MCF 10A (cell line): ENCODE measurements around the gene RACGAP1. TPM values are rescaled to one million over a fixed set of nuclear protein-coding genes. Genes with fewer than 3 reads are reported as not detected.

ENCODE experiments used
- BruUV-seq: library from RNA; stranded (reverse); fragments of 400-500 nt; replicated peaks from 2 replicates; lab custom pipeline; 2021; lab: Mats Ljungman, UMichigan
- CTCF ChIA-PET: fragments of 300-600 bp; sonication (Branson Sonifier 250); formaldehyde crosslinking; extraction: SDS; loops from one replicate; lab custom pipeline; 2021; ENCODE audit warnings: antibody characterized with exemption, inconsistent platforms; lab: Yijun Ruan, JAX
- POLR2A ChIA-PET: fragments of 300-600, 350-650 bp; sonication (Branson Sonifier 250); formaldehyde crosslinking; extraction: SDS; loops from one replicate; lab custom pipeline; 2020; ENCODE audit warnings: antibody characterized with exemption, inconsistent platforms; lab: Yijun Ruan, JAX
- DNase-seq: peaks from one replicate; pipeline ENCODE4 v3.0.0-alpha.2; 2018; ENCODE audit not compliant: unreplicated experiment
- H3K27ac Mint-ChIP-seq: one replicate; pipeline ENCODE4 v1.8.0; 2022; ENCODE audit warnings: mild to moderate bottlenecking, low read depth, mixed read lengths; ENCODE audit not compliant: unreplicated experiment
- H3K27me3 Mint-ChIP-seq: one replicate; pipeline ENCODE4 v1.8.0; 2022; ENCODE audit warnings: mixed read lengths; ENCODE audit not compliant: insufficient read depth, unreplicated experiment
- H3K36me3 Mint-ChIP-seq: one replicate; pipeline ENCODE4 v1.8.0; 2022; ENCODE audit warnings: mild to moderate bottlenecking, moderate library complexity, mixed read lengths; ENCODE audit not compliant: insufficient read depth, unreplicated experiment
- H3K4me1 Mint-ChIP-seq: one replicate; pipeline ENCODE4 v1.8.0; 2022; ENCODE audit warnings: mixed read lengths; ENCODE audit not compliant: insufficient read depth, unreplicated experiment
- H3K4me3 Mint-ChIP-seq: one replicate; pipeline ENCODE4 v1.8.0; 2022; ENCODE audit warnings: mild to moderate bottlenecking, moderate library complexity, mixed read lengths; ENCODE audit not compliant: unreplicated experiment
- H3K9me3 Mint-ChIP-seq: one replicate; pipeline ENCODE4 v1.8.0; 2022; ENCODE audit warnings: mixed read lengths; ENCODE audit not compliant: unreplicated experiment
- intact Hi-C: fragments of 100-400 bp; cut with micrococcal nuclease; formaldehyde crosslinking; loops from 2 replicates; pipeline ENCODE4 v1.14.1; 2022
- total RNA-seq: library from RNA; stranded (reverse); gene quantifications from 2 replicates; pipeline ENCODE4 v1.2.3, GENCODE V29; 2022
- TF ChIP-seq, protein P1 (sequence below): fragments of 200-600 bp; IDR thresholded peaks from one replicate; pipeline ENCODE4 v1.8.0; 2022; ENCODE audit warnings: antibody characterized with exemption, mild to moderate bottlenecking; ENCODE audit not compliant: unreplicated experiment

Gene RACGAP1
- total RNA-seq, 1 experiment from 2014 or later = 67.9 TPM

DNA sequence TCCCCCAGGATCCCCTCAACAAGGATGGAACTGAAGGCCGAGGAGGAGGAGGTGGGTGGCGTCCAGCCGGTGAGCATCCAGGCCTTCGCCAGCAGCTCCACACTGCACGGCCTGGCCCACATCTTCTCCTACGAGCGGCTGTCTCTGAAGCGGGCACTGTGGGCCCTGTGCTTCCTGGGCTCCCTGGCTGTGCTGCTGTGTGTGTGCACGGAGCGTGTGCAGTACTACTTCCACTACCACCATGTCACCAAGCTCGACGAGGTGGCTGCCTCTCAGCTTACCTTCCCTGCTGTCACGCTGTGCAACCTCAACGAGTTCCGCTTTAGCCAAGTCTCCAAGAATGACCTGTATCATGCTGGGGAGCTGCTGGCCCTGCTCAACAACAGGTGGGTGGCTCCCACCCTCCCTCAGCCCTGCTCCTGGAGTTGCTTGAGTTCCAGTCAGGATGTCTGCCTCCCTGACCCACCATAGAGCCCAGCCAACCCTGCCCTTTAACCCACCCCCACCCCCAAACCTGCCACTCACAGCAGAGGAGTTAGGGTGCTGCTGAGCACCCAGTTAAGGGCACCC, 33.5 kb upstream of the RACGAP1 start:
- peaks cover 14% of the 10 kb centered on the region for H3K27me3 Mint-ChIP-seq
- no peaks in the 10 kb centered on the region for H3K9me3 Mint-ChIP-seq
- ChIA-PET POLR2A (interaction anchor here (0.6 to 1.1 kb wide), 4 partner anchors 10 to 93 kb away, joined by 3 to 4 read pairs (median 3); no protein-coding TSS in a partner anchor), CTCF (interaction anchor here (0.6 to 2.3 kb wide), 9 partner anchors 9 to 1974 kb away, joined by 3 to 14 read pairs (median 5); no protein-coding TSS in a partner anchor)
- H3K4me1 Mint-ChIP-seq = peaks cover 23% of the 10 kb centered on the region
- DNase-seq = no peak
- intact Hi-C loops = loop anchor here (5.0 kb wide), 1 partner anchor 282 kb away; no protein-coding TSS in a partner anchor
- TF ChIP-seq, protein P1, sequence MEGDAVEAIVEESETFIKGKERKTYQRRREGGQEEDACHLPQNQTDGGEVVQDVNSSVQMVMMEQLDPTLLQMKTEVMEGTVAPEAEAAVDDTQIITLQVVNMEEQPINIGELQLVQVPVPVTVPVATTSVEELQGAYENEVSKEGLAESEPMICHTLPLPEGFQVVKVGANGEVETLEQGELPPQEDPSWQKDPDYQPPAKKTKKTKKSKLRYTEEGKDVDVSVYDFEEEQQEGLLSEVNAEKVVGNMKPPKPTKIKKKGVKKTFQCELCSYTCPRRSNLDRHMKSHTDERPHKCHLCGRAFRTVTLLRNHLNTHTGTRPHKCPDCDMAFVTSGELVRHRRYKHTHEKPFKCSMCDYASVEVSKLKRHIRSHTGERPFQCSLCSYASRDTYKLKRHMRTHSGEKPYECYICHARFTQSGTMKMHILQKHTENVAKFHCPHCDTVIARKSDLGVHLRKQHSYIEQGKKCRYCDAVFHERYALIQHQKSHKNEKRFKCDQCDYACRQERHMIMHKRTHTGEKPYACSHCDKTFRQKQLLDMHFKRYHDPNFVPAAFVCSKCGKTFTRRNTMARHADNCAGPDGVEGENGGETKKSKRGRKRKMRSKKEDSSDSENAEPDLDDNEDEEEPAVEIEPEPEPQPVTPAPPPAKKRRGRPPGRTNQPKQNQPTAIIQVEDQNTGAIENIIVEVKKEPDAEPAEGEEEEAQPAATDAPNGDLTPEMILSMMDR = no peak
- no peaks in the 10 kb centered on the region for H3K36me3 Mint-ChIP-seq
- H3K4me3 Mint-ChIP-seq = peak overlapping the region; percentile 90
- no TSS peak for BruUV-seq
- H3K27ac Mint-ChIP-seq = no peak overlapping the region

DNA sequence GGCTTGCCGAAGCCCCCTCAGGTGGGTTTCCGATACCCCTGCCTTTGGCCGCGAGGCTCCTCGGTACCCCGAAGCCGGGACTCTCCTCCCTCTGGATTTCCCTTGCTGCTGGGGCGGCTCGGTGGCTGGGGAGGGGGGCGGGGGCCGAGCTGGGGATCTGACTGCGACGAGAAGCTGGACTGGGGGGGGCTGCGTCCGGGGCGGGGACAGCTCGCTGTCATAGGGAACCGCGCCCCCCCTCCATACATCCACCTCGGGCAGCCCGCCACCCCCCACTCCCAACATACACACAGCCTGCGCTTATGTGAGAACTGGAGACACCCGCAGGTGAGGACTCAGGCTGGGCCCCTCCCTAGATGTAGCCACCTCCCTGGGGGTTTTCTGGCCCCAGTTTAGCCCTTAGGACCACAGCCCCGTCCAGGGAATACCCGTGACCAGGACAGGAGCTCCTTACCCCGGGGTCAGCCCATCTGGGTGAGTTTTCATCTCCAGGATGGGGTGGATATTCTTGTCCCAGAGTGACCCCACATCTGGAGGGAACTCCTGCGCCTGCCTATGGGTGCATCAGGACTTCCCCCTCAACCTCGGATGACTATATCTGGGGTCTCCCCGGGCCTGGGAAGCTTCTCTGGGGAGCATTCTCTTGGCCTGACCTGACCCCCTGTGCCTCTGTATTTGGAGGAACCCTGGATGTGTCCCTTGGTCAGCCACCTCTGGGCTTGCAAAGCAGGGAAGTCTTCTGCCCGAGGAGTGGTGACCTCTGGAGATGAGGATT, 32.8 kb upstream of the RACGAP1 start:
- Mint-ChIP-seq H3K4me1 (peaks cover 20% of the 10 kb centered on the region), H3K9me3 (no peaks in the 10 kb centered on the region), H3K36me3 (no peaks in the 10 kb centered on the region), H3K27ac (no peak overlapping the region), H3K27me3 (peaks cover 16% of the 10 kb centered on the region), H3K4me3 (peak overlapping the region; percentile 90)
- POLR2A ChIA-PET = interaction anchor here (0.7 to 1.0 kb wide), 3 partner anchors 76 to 541 kb away, joined by 3 read pairs; no protein-coding TSS in a partner anchor
- no peak for DNase-seq
- CTCF ChIA-PET = interaction anchor here (0.6 to 2.3 kb wide), 8 partner anchors 10 to 1975 kb away, joined by 3 to 14 read pairs (median 5); no protein-coding TSS in a partner anchor
- intact Hi-C loops = loop anchor here (5.0 kb wide), 1 partner anchor 281 kb away; no protein-coding TSS in a partner anchor
- TF ChIP-seq, protein P1 = no peak
- BruUV-seq = no TSS peak

DNA sequence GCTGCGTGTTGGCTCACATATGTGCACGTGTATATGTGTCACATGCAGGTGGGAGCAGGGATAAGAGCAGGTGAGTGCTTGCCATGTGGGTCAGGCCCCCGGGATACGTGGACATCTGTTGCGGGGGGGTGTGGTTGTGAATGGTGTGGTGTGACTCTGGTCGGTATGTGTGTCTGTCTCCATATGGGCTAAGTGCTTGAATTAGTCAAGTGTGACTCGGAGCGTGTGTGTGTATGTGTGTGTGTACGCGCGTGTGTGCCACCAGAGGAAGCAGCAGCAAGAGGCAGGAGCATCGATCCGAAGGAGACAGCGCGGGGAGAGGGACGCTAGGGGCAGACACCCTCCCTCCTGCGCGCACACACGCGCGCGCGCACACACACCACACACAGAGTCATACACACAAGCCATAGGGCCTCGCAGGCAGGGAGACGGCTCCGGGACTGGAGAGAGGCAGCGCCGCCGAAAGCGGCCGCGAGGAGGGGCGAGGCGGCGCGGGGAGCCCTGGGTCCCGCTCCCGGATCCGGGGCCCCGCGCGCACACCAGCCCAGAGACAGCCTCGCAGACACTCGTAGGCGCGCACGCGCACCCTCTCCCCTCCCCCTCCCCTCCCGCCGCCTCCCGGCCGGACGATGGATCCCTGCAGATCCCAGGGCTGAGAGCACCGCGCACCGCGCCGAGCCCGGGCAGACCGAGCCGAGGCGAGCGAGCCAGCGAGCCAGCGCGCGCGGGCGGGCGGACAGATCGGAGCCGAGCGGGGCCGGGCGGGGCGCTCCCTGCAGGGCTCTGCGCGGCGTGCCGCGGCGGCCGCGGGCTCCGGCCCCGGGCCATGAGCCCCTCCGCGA, 31.9 kb upstream of the RACGAP1 start, which contains the start of gene ASIC1:
TSS of gene ASIC1 (plus strand) at position 597 of the 842 bp plus-strand sequence. CDS start 1,171 bp downstream, outside the sequence.
- ChIA-PET CTCF (interaction anchor here (1.1 to 4.4 kb wide), 10 partner anchors 8 to 191 kb away, joined by 3 to 90 read pairs (median 22); no protein-coding TSS in a partner anchor), POLR2A (interaction anchor here (0.7 to 1.9 kb wide), 4 partner anchors 18 to 542 kb away, joined by 3 to 7 read pairs (median 4); no protein-coding TSS in a partner anchor)
- Mint-ChIP-seq H3K27me3 (peaks cover 24% of the 10 kb centered on the region), H3K4me3 (peak within 1 kb of the TSS; percentile 90), H3K9me3 (no peaks in the 10 kb centered on the region), H3K4me1 (peaks cover 18% of the 10 kb centered on the region), H3K27ac (peak within 1 kb of the TSS; percentile 16), H3K36me3 (no peaks in the 10 kb centered on the region)
- intact Hi-C loops = loop anchor here (1.0 to 5.0 kb wide), 3 partner anchors 90 to 280 kb away; no protein-coding TSS in a partner anchor
- DNase-seq = peak; percentile 49
- TF ChIP-seq, protein P1 = no peak
- BruUV-seq = no TSS peak
